Measurements from ENCODE around the gene ZNF575.

Gene ZNF575

DNA sequence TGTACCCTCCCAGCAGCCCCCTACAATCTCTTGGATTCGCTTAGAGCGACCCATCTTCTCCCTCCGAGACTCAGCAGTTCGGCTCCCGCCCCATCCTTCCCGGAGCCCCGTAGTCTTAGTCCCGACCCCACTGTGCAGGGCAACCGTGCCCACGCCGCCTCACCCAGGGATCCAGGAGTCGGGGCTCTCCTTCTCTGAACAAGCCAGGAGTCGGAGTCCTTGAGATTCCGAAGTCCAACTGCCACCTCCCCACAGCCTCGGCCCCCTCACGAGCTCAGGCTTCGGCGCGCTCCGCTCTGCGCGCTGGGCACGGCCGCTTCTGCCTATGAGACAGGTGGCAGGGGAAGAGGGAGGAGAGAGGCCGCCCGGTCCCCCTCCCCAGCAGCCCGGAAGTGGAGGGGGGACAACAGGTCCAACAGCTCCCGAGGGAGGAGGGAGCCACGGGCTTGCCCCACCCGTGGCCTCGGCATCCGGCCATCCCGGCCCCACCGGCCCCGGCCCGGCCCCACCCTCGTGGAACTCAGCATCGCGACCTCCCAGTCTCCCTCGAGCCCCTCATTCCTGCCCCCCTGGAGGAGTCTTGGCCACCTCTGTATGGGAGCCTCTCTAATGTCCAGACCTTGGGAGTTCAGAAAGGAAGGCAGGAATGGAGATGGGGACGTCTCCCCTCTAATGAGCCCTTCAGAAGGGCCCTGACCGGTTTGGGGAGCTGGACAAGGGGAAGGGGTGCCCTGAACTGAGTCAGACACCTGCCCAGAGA lies 28.4 kb upstream of the ZNF575 start, which contains the start of gene PHLDB3:
PHLDB3 (minus strand) TSS at position 321 of the 760 bp plus-strand sequence. CDS start 628 bp downstream, outside the sequence.
- Histone ChIP-seq H3K27me3 (replicated peaks) (no peaks in the 10 kb centered on the region), H3K4me3 (ENCODE audit: low read depth, low read length) (peak within 1 kb of the TSS; percentile 77), H3K36me3 (replicated peaks) (peaks cover 8% of the 10 kb centered on the region), H3K27ac (peak within 1 kb of the TSS; percentile 4)
- DNase-seq: no peak
- TF ChIP-seq, protein P1, sequence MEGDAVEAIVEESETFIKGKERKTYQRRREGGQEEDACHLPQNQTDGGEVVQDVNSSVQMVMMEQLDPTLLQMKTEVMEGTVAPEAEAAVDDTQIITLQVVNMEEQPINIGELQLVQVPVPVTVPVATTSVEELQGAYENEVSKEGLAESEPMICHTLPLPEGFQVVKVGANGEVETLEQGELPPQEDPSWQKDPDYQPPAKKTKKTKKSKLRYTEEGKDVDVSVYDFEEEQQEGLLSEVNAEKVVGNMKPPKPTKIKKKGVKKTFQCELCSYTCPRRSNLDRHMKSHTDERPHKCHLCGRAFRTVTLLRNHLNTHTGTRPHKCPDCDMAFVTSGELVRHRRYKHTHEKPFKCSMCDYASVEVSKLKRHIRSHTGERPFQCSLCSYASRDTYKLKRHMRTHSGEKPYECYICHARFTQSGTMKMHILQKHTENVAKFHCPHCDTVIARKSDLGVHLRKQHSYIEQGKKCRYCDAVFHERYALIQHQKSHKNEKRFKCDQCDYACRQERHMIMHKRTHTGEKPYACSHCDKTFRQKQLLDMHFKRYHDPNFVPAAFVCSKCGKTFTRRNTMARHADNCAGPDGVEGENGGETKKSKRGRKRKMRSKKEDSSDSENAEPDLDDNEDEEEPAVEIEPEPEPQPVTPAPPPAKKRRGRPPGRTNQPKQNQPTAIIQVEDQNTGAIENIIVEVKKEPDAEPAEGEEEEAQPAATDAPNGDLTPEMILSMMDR (IDR thresholded peaks at IDR 0.05; ENCODE audit: low read depth, low read length, missing control alignments): no peak
- in situ Hi-C loops (cut with HindIII; ENCODE audit: low pct_ligation_motif_present, low sequenced_read_pairs): no loop called here

GRCh38 chr19:43505186-43505456 lies 27.9 kb upstream of the ZNF575 start:
- Histone ChIP-seq H3K27ac (no peak overlapping the region), H3K27me3 (replicated peaks) (no peaks in the 10 kb centered on the region), H3K36me3 (replicated peaks) (peaks cover 11% of the 10 kb centered on the region), H3K4me3 (ENCODE audit: low read depth, low read length) (no peak overlapping the region)
- in situ Hi-C loops (cut with HindIII; ENCODE audit: low pct_ligation_motif_present, low sequenced_read_pairs): no loop called here
- TF ChIP-seq, protein P1 (IDR thresholded peaks at IDR 0.05; ENCODE audit: low read depth, low read length, missing control alignments): no peak
- DNase-seq: no peak

DNA sequence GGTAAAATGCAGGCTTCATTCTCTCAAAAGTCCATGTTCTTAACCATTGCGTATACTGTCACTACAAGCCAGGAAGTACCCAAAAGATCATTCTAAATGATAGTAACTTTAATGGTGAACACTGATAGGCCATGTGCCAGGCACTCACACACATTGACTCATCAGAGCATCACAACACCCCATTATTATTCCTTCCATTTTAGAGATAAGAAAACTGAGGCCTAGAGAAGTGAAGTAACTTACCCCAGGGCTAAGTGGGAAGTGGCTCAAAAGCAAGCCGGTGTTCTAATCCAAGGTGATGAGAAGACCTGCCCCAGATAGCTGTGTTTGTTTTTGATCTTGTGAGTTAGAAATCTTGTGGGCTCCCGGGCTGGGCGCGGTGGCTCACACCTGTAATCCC lies 27.0 kb upstream of the ZNF575 start:
- H3K36me3 ChIP-seq (replicated peaks): peaks cover 14% of the 10 kb centered on the region

GRCh38 chr19:43506629-43507028 lies 26.4 kb upstream of the ZNF575 start:
- TF ChIP-seq, protein P1 (IDR thresholded peaks at IDR 0.05; ENCODE audit: low read depth, low read length, missing control alignments): no peak
- Histone ChIP-seq H3K4me3 (ENCODE audit: low read depth, low read length) (no peak overlapping the region), H3K27me3 (replicated peaks) (no peaks in the 10 kb centered on the region), H3K27ac (no peak overlapping the region), H3K36me3 (replicated peaks) (peaks cover 14% of the 10 kb centered on the region)
- DNase-seq: no peak
- in situ Hi-C loops (cut with HindIII; ENCODE audit: low pct_ligation_motif_present, low sequenced_read_pairs): no loop called here

More for the DNA sequence above, 27.0 kb upstream of the ZNF575 start:
- TF ChIP-seq, protein P1 (IDR thresholded peaks at IDR 0.05; ENCODE audit: low read depth, low read length, missing control alignments): no peak
- no peak for DNase-seq
- Histone ChIP-seq H3K27ac (no peak overlapping the region), H3K4me3 (ENCODE audit: low read depth, low read length) (no peak overlapping the region), H3K27me3 (replicated peaks) (no peaks in the 10 kb centered on the region)
- in situ Hi-C loops (cut with HindIII; ENCODE audit: low pct_ligation_motif_present, low sequenced_read_pairs): no loop called here

DNA sequence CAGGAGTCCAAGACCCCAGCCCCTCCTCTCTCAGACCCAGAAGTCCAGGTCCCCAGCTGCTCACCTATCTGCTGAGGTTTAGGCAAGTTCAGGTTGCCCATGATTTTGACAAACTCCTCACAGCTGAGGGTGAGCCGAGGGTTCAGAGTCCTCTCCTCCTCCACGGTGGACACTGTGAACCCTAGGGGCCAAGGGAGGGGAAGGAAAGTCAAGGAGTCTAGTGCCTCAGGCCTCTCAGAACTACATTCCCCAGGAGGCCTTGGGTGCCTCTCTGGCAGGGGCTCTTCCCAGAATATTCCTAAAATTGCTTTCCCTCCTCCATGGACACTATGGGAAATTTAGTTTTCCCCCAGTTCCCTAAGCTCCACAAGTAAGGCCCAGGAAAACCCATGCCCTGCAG lies 25.1 kb upstream of the ZNF575 start:
- H3K27me3 ChIP-seq (replicated peaks): no peaks in the 10 kb centered on the region
- TF ChIP-seq, protein P1 (IDR thresholded peaks at IDR 0.05; ENCODE audit: low read depth, low read length, missing control alignments): no peak
- no peak overlapping the region for H3K4me3 ChIP-seq (ENCODE audit: low read depth, low read length)
- peaks cover 14% of the 10 kb centered on the region for H3K36me3 ChIP-seq (replicated peaks)
- DNase-seq: no peak
- no peak overlapping the region for H3K27ac ChIP-seq
- in situ Hi-C loops (cut with HindIII; ENCODE audit: low pct_ligation_motif_present, low sequenced_read_pairs): no loop called here

DNA sequence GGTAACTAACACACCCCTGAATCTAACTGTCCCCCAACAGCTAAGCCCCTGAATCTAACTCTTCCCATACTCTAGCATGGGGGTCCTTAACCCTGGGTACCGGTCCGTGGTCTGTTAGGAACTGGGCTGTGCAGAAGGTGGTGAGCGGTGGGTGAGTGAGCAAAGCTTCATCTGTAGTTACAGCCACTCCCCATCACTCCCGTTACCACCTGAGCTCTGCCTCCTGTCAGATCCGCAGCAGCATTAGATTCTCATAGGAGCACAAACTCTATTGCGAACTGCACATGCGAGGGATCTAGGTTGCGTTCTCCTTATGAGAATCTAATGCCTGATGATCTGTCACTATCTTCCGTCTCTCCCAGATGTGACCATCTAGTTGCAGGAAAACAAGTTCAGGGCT lies 22.3 kb upstream of the ZNF575 start:
- TF ChIP-seq, protein P1 (IDR thresholded peaks at IDR 0.05; ENCODE audit: low read depth, low read length, missing control alignments): no peak

More for the DNA sequence above, 22.3 kb upstream of the ZNF575 start:
- Histone ChIP-seq H3K27me3 (replicated peaks) (no peaks in the 10 kb centered on the region), H3K36me3 (replicated peaks) (peaks cover 14% of the 10 kb centered on the region), H3K4me3 (ENCODE audit: low read depth, low read length) (no peak overlapping the region), H3K27ac (no peak overlapping the region)
- in situ Hi-C loops (cut with HindIII; ENCODE audit: low pct_ligation_motif_present, low sequenced_read_pairs): no loop called here
- no peak for DNase-seq

Data from brain microvascular endothelial cell (primary cell).